ENCODE results near the gene ZNF331.
"Not testable (repeated sequence)": the region's sequence is repeated elsewhere in the genome, so short reads cannot be mapped to it uniquely, and the experiment has no call there.

Gene ZNF331
- 53.8 to 321 reads per million in 2 donors for total RNA-seq

GRCh38 chr19:53537521-53538377 lies at the start of gene ZNF331:
Gene ZNF331 (plus strand): TSS chr19:53538145. CDS start chr19:53569377, 31,232 bp downstream.
- peak; percentile 87 for DNase-seq

- DNase-seq = no peak
These were observed 45.8 kb upstream of the ZNF331 start for GRCh38 chr19:53492153-53492552.

- not testable (repeated sequence) for DNase-seq
These were observed 40.5 kb upstream of the ZNF331 start for GRCh38 chr19:53497311-53498023.

- DNase-seq = not testable (repeated sequence)
These were observed 39.9 kb upstream of the ZNF331 start for GRCh38 chr19:53498024-53498395.

GRCh38 chr19:53503151-53503550 lies 34.8 kb upstream of the ZNF331 start:
- DNase-seq = not testable (repeated sequence)

- DNase-seq = not testable (repeated sequence)
These were observed 34.1 kb upstream of the ZNF331 start for GRCh38 chr19:53503671-53504364.

GRCh38 chr19:53504365-53504703 lies 33.6 kb upstream of the ZNF331 start:
- DNase-seq = not testable (repeated sequence)

GRCh38 chr19:53504885-53505284 lies 33.1 kb upstream of the ZNF331 start:
- no peak for DNase-seq

- DNase-seq = no peak
These were observed 31.2 kb upstream of the ZNF331 start for GRCh38 chr19:53506728-53507127.

- no peak for DNase-seq
These were observed 30.2 kb upstream of the ZNF331 start for GRCh38 chr19:53507523-53508442.

GRCh38 chr19:53509443-53509842 lies 28.5 kb upstream of the ZNF331 start:
- DNase-seq = no peak

GRCh38 chr19:53509845-53510244 lies 28.1 kb upstream of the ZNF331 start:
- DNase-seq = no peak

- DNase-seq = no peak
These were observed 26.6 kb upstream of the ZNF331 start for GRCh38 chr19:53511357-53511756.

- peak; percentile 25 for DNase-seq
These were observed 26.0 kb upstream of the ZNF331 start for GRCh38 chr19:53511933-53512374.

GRCh38 chr19:53515047-53515446 lies 22.9 kb upstream of the ZNF331 start:
- DNase-seq = not testable (repeated sequence)

- no peak for DNase-seq
These were observed 20.7 kb upstream of the ZNF331 start for GRCh38 chr19:53517114-53517741.

- no peak for DNase-seq
These were observed 19.8 kb upstream of the ZNF331 start for GRCh38 chr19:53518121-53518520.

- DNase-seq = no peak
These were observed 19.2 kb upstream of the ZNF331 start for GRCh38 chr19:53518716-53519115.

- no peak for DNase-seq
These were observed 18.5 kb upstream of the ZNF331 start for GRCh38 chr19:53519446-53519845.

GRCh38 chr19:53520163-53520546 lies 17.8 kb upstream of the ZNF331 start:
- no peak for DNase-seq

- DNase-seq = peak; percentile 77
These were observed 17.2 kb upstream of the ZNF331 start for GRCh38 chr19:53520547-53521372.
